DMS153 treated with DMSO at 0.1 percent for 48 hours (cell line): ENCODE measurements around the gene COLGALT1.
"Not testable (repeated sequence)": the region's sequence is repeated elsewhere in the genome, so short reads cannot be mapped to it uniquely, and the experiment has no call there.

Experiments
- DNase-seq: peaks from one replicate; lab custom pipeline; 2025; ENCODE audit not compliant: unreplicated experiment; lab: John Stamatoyannopoulos, UW

The COLGALT1 gene

DNA sequence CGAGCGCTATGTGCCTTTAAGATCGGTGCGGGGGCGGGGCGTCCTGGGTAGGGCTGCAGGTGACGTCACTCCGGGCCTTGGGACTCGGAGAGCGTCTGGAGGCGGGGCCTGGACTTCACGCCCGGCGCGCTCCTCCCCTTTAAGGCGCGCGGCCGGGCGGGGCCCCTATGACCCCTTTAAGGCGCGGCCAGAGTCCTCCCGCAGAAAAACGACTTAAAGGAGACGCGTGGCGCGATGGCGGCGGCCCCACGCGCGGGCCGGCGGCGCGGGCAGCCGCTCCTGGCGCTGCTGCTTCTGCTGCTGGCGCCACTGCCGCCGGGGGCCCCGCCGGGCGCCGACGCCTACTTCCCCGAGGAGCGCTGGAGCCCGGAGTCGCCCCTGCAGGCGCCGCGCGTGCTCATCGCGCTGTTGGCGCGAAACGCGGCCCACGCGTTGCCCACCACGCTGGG lies at the start of gene COLGALT1:
TSS of gene COLGALT1 (plus strand) at position 170 of the 449 bp plus-strand sequence. CDS start at position 235, 65 bp downstream.
- peak; percentile 89 for DNase-seq

- DNase-seq, result no peak
Observed at GRCh38 chr19:17506745-17507144, 48.7 kb upstream of the COLGALT1 start.

GRCh38 chr19:17508558-17508933 lies 46.9 kb upstream of the COLGALT1 start:
- DNase-seq, result not testable (repeated sequence)

DNA sequence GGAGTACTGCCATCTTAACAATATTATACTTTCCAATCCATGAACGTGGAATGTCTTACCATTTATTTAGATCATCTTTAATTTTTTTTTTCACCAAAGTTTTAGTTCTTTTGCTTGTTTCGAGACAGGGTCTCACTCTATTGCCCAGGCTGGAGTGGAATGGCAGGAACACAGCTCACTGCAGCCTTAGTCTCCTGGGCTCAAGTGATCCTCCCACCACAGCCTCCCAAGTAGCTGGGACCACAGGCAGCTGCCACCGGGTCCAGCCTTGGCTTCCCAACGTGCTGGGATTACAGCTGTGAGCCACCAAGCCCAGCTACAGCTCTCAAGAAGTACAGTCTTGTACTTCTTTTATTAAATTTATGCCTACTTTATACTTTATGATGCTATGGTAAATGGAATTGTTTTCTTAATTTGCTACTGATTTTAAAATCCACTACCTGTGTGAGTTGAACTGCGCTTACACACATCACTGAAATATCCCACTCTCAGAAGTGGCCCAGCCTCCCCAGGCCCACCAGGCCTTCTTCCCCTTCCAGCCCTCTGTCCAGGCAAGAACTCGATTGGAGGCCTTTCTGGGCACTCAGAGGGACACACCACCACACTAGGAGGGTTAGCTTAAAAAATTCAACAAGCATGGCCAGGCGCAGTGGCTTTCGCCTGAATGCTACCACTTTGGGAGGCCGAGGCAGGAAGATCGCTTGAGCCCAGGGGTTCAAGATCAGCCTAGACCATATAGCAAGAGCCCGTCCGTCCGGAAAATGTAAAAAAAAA lies 45.0 kb upstream of the COLGALT1 start:
- DNase-seq, result no peak

DNA sequence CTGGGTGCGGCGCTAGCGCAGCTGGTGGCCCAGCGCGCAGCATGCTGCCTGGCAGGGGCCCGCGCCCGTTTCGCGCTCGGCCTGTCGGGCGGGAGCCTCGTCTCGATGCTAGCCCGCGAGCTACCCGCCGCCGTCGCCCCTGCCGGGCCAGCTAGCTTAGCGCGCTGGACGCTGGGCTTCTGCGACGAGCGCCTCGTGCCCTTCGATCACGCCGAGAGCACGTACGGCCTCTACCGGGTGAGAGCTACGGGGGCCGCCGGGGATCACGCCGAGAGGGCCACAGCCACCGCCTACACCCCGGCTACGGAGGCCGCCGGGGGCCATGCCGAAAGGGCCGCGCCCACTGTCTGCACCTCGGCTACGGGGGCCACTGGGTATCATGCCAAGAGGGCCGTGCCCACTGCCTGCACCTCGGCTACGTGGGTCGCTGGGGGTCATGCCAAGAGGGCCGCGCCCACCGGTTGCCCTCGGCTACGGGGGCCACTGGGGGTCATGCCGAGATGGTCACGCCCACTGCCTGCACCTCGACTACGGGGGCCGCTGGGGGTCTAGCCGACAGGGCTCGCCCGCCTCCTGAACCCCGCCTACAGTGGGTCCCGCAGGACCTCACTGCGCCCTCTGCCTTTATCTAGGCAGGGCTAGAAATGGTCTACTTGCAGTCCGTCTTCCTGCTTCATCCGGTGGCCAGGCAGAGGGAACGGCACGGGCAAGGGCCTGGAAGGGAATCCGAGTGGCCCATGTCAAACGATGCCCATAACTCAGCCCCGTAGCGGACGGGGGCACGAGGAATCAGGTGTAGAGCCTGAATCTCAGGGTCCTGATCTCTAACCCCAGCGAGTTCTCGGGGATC lies 43.5 kb upstream of the COLGALT1 start:
- DNase-seq, result peak; percentile 33

- no peak for DNase-seq
Observed at GRCh38 chr19:17512574-17512939, 42.9 kb upstream of the COLGALT1 start.

DNA sequence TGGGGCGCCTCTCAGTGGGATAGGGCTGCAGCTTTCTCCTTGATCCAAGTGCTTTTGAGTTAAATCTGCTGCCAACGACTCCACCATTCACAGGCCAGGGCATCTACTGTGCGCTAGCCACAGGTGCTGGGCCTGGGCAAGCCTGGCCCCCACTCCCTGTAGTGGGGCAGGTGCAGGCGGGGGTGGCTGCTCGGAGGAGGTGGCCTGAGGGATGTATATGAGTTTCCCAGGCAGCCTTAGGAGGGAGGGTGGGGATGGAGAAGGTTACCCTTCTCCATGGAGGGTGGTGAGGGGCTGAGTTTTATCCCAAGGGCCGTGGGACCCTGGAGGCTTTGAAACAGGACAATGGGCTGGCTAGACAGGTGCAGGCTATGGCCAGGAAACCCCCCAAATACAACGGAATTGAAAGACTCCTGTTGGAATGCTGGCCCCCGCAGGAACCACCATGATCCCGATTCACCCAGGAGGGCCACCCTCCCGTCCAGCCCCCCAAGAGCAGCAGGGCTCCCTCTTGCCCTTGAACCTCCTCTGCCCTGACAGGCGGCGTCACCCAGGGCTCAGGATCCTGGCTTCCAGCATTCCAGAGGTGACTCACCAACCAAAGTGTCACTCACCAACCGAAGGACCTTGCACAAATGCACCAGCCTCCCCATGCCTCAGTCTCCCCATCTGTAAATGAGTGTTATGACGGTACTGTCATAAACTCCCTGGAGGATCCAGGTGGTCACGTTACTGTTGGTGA lies 39.9 kb upstream of the COLGALT1 start:
- no peak for DNase-seq

- no peak for DNase-seq
Observed at GRCh38 chr19:17517898-17518297, 37.6 kb upstream of the COLGALT1 start.

GRCh38 chr19:17518654-17519053 lies 36.8 kb upstream of the COLGALT1 start:
- DNase-seq, result not testable (repeated sequence)

DNA sequence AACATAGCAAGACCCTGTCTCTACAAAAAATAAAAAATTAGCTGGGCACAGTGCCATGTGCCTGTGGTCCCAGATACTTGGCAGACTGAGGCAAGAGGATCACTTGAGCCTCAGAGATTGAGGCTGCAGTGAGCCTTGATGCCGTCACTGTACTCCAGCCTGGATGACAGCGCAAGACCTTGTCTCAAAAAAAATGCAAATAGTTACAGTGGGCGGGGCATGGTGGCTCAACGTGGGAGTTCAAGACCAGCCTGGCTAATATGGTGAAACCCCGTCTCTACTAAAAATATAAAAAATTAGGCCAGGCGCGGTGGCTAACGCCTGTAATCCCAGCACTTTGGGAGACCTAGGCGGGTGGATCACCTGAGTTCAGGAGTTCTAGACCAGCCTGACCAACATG lies 35.5 kb upstream of the COLGALT1 start:
- no peak for DNase-seq

- no peak for DNase-seq
Observed at GRCh38 chr19:17520865-17521264, 34.6 kb upstream of the COLGALT1 start.

DNA sequence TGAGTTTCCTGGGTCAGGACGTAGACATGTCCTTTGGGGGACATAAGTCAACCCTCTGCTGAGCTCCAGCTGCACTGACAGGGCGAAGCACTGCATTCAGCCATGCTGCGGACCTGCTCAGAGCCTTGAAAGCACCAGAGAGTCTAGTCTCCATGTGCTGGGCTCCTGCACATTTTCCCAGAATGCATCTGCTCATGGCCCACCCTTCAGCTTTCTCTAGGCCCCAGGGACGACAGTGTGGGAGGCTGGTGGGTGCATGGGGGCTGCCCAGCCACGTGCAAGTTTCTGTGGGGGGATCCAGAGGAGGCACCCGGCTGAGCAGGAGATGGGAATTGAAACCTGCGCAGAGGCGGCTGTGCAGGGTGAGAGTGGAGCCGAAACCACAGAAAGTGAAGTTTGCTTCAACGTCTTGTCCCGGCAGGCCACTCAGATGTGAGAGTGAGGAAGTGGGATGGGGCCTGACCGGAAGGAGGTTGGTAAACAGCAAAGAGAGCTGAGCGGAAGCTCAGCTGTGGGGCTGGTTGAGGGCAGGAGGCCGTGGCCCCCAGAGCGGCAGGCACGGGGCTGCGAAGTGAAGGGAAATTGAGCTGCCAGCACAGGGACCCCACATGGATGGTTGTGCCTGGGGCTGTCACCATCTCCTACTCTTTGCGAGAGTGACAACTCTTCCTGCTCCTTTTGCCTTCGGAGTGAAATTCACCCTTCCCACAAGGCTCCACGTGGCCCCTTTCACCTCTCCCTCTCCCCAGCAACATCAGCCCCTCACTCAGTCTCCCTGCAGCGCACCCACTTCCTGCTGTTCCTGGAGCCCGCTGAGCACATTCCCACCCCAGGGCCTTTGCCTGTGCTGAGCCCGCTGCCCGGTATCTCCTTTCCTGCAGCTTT lies 32.2 kb upstream of the COLGALT1 start:
- DNase-seq, result peak; percentile 2

GRCh38 chr19:17524651-17525050 lies 30.8 kb upstream of the COLGALT1 start:
- DNase-seq, result no peak

DNA sequence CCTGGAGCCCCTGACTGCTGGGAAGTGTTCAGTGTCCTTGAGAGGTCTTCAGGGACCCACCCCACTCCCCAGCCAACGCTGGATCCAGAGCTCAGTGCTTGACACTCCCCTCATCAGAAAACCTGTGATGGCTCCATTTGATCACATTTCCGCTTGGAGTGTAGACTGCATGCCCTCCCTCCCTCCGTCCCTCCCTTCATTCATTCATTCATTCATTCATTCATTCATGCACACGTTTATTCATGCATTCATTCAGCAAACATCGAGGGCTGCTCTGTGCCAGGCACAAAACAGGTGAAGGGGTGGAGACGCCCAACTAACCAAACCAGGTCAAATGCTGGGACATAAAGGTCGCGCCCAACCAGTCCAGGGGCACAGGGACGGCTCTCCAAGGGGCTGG lies 30.3 kb upstream of the COLGALT1 start:
- DNase-seq, result no peak

DNA sequence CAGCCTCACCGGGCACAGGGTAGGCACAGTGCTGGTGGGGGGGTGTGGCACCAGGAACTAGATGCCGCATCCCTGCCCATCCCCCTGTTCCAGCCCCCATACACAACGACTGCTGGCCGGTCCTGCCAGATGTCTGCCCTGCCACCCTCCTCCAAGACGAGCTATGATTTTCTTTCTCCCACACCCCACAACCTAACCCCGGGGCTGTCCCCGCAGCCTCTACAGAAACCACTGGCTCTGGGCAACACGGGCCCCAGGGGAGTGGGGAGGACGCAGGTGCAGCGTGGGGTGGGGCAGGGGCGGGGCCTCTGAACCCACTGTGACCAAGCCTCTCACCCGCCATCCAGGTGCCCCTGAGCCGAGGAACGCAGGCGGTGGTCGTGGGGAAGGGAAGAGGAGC lies 28.5 kb upstream of the COLGALT1 start:
- DNase-seq, result peak; percentile 11

- no peak for DNase-seq
Observed at GRCh38 chr19:17527326-17527725, 28.1 kb upstream of the COLGALT1 start.

DNA sequence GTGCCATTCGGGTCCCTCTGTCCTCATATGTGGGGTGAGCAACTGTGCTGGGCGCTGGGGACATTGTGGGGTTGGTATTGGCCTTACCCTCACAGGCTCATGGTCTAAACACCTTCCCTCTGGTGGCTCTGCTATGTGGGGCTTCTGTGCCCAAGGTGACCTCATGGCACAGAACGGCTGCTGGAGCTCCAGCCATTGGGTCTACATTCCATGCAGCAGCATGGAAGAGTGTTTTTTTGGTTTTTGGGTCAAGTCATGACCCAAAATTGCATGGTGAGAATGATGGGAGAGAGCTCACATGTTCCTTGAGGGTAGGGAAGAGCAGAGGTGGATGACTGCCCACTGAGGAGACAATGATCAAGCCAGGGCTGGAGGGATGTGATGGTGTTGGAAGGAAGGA lies 26.8 kb upstream of the COLGALT1 start:
- DNase-seq, result no peak

- DNase-seq, result no peak
Observed at GRCh38 chr19:17529239-17530158, 25.9 kb upstream of the COLGALT1 start.

DNA sequence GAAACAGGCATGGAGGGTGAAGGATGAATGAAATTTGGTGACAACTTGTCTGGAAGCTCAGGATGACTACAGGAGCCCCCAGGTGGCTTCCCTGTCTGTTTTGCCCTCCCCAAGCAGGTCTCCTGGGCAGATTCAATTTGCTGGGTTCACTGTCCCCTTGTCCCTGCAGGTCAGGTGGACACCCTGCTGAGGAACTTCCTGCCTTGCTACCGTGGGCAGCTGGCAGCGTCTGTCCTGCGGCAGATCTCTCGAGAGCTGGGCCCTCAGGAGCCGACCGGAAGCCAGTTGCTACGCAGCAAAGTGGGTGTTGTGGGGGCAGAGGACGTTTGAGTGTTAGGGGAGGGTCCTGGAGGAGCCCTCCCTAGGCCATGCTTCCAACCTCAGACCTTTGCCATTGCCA lies 24.9 kb upstream of the COLGALT1 start:
- DNase-seq, result peak; percentile 71
